ENCODE measurements around the gene SCP2.

The SCP2 gene

GRCh38 chr1:53046930-53047329, 119.9 kb downstream of the SCP2 start:
- no peak for DNase-seq

GRCh38 chr1:53047737-53048736, 121.0 kb downstream of the SCP2 start:
- no peak for DNase-seq

- no peak for DNase-seq
Observed at GRCh38 chr1:53048960-53049573, 122.0 kb downstream of the SCP2 start.

- DNase-seq: no peak
Observed at GRCh38 chr1:53049574-53049967, 122.5 kb downstream of the SCP2 start.

- no peak for DNase-seq
Observed at GRCh38 chr1:53050310-53050709, 123.2 kb downstream of the SCP2 start.

- DNase-seq: no peak
Observed at GRCh38 chr1:53051676-53052075, 124.6 kb downstream of the SCP2 start.

GRCh38 chr1:53057127-53057526, 130.1 kb downstream of the SCP2 start:
- DNase-seq: no peak

GRCh38 chr1:53060579-53060978, 133.5 kb downstream of the SCP2 start:
- DNase-seq: no peak

GRCh38 chr1:53061123-53061858, 134.2 kb downstream of the SCP2 start:
- DNase-seq: no peak

- no peak for DNase-seq
Observed at GRCh38 chr1:53061859-53062707, 135.0 kb downstream of the SCP2 start, which contains the start of gene PODN. Gene PODN (plus strand): TSS chr1:53062213. CDS start chr1:53069856, 7,643 bp downstream.

- DNase-seq: no peak
Observed at GRCh38 chr1:53062708-53063591, 135.9 kb downstream of the SCP2 start.

- DNase-seq: no peak
Observed at GRCh38 chr1:53063744-53064515, 136.9 kb downstream of the SCP2 start.

- DNase-seq: no peak
Observed at GRCh38 chr1:53065391-53065790, 138.3 kb downstream of the SCP2 start.

- DNase-seq: no peak
Observed at GRCh38 chr1:53066488-53066887, 139.4 kb downstream of the SCP2 start.

- DNase-seq: no peak
Observed at GRCh38 chr1:53066891-53067738, 140.0 kb downstream of the SCP2 start.

- DNase-seq: no peak
Observed at GRCh38 chr1:53067886-53068285, 140.8 kb downstream of the SCP2 start.

- no peak for DNase-seq
Observed at GRCh38 chr1:53068314-53069099, 141.4 kb downstream of the SCP2 start.

- DNase-seq: no peak
Observed at GRCh38 chr1:53069265-53069662, 142.2 kb downstream of the SCP2 start.

All from CD4-positive, alpha-beta T cell treated with Interleukin-17A for 4 hours (primary cell).